ENCODE results near the gene RPS10. TPM values are rescaled to one million over a fixed set of nuclear protein-coding genes. Genes with fewer than 3 reads are reported as not detected.

The RPS10 gene
- total RNA-seq, 1 donor from 2014 or later, result 744 TPM

- ATAC-seq, result no peak
- intact Hi-C loops (cut with DNase I), result no loop called here
- no peak for DNase-seq (ENCODE audit: low spot score)
Measured at GRCh38 chr6:34457382-34457741, 31.5 kb upstream of the RPS10 start.

DNA sequence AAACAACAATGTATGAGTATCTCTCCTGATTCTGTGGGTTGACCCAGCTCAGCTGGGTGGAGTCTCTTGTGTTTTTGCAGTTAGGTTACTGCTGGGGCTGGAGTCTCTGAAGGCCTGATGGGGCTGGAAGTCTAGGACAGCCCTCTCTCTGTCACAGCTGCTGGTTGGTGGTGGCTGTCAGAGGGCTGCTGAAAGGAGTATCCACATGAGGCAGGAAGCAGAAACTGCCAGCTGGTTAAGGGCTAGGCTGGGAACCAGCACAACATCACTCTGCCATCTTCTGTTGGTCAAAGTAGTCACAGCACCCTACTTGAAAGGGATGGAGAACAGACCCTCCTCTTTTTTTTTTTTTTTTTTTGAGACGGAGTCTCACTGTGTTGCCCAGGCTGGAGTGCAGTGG lies 30.0 kb upstream of the RPS10 start:
- intact Hi-C loops (cut with DNase I), result no loop called here
- DNase-seq (ENCODE audit: low spot score) (no peak), ATAC-seq (no peak)

GRCh38 chr6:34451192-34451591 lies 25.3 kb upstream of the RPS10 start:
- intact Hi-C loops (cut with DNase I), result no loop called here
- ATAC-seq (no peak), DNase-seq (ENCODE audit: low spot score) (no peak)

- ATAC-seq, result no peak
- no peak for DNase-seq (ENCODE audit: low spot score)
- intact Hi-C loops (cut with DNase I), result no loop called here
Measured at GRCh38 chr6:34447910-34448309, 22.0 kb upstream of the RPS10 start.

- intact Hi-C loops (cut with DNase I), result no loop called here
- ATAC-seq, result no peak
Measured at GRCh38 chr6:34447386-34447785, 21.5 kb upstream of the RPS10 start.

GRCh38 chr6:34445313-34445860 lies 19.5 kb upstream of the RPS10 start:
- ATAC-seq (no peak), DNase-seq (ENCODE audit: low spot score) (no peak)
- intact Hi-C loops (cut with DNase I), result no loop called here

More at GRCh38 chr6:34447386-34447785, 21.5 kb upstream of the RPS10 start:
- no peak for DNase-seq (ENCODE audit: low spot score)

GRCh38 chr6:34441526-34441925 lies 15.7 kb upstream of the RPS10 start:
- DNase-seq (ENCODE audit: low spot score) (no peak), ATAC-seq (no peak)
- intact Hi-C loops (cut with DNase I), result no loop called here

DNA sequence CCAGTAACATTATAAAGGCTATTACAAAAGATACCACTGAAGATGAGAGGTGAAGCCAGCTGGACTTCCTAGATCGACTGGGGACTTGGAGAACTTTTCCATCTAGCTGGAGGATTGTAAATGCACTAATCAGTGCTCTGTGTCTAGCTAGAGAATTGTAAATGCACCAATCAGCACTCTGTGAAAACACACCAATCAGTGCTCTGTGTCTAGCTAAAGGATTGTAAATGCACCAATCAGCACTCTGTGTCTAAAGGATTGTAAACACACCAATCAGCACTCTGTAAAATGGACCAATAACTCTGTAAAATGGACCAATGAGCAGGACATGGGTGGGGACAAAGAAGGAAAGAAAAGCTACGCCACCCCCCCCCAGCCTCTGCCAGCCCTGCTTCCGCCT lies 13.6 kb upstream of the RPS10 start:
- intact Hi-C loops (cut with DNase I), result no loop called here
- DNase-seq (ENCODE audit: low spot score), result no peak
- ATAC-seq, result no peak

DNA sequence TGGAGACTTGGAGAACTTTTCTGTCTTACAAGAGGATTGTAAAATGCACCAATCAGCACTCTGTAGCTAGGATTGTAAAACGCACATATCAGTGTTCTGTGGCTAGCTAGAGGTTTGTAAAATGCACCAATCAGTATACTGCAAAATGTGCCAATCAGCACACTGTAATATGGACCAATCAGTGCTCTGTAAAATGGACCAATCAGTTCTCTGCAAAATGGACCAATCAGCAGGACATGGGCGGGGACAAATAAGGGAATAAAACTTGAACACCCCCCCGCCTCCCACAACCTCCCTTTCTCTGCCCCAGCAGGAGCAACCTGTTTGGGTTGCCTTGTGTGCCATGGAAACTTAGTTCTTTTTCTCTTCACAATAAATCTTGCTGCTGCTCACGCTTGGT lies 12.8 kb upstream of the RPS10 start:
- ATAC-seq (no peak), DNase-seq (ENCODE audit: low spot score) (no peak)
- intact Hi-C loops (cut with DNase I), result no loop called here

DNA sequence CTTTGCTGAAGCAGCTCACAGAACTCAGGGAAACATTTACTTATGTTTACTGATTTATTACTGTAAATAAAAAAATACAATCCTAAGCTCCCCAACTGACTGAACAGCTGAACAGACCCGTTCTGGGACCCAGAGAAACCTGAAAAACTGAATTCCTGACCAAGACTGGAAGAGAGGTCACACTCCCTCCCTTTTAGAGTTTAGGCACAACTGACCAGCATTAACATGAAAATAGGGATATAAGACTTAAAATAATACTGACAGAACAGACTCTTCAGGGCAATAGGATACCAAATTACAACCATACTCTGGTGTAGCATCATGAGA lies 11.7 kb upstream of the RPS10 start:
- ATAC-seq, result no peak
- intact Hi-C loops (cut with DNase I), result no loop called here

DNA sequence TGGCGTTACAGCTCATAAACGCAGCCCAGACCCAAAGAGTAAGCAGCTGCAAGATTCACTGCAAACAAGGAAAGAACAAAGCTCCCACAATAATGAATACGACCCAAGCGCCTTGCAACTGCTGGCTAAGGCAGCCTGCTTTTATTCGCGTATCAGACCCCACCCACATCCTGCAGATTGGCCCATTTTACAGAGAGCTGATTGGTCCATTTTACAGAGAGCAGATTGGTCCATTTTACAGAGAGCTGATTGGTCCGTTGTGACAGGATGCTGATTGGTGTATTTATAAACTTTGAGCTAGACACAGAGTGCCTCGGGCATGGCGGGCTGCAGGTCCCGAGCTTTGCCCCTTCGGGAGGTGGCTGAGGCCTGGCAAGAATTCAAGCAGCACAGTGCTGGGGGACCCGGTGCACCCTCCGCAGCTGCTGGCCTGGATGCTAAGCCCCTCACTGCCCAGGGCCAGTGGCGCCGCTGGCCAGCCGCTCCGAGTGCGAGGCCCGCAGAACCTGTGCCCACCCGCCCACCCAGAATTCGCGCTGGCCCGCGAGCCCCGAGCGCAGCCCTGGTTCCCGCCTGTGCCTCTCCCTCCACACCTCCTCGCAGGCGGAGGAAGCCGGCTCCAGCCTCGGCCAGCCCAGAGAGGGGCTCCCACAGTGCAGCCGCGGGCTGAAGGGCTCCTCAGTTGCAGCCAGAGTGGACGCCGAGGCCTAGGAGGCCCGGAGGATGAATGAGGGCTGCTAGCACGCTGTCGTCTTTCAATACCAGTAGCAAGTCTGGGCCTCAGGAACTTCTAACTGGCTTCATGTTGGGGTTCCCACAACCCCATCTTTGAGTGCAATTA lies 11.2 kb upstream of the RPS10 start:
- intact Hi-C loops (cut with DNase I), result no loop called here
- DNase-seq (ENCODE audit: low spot score) (no peak), ATAC-seq (no peak)

More for the DNA sequence above, 11.7 kb upstream of the RPS10 start:
- DNase-seq (ENCODE audit: low spot score), result no peak

DNA sequence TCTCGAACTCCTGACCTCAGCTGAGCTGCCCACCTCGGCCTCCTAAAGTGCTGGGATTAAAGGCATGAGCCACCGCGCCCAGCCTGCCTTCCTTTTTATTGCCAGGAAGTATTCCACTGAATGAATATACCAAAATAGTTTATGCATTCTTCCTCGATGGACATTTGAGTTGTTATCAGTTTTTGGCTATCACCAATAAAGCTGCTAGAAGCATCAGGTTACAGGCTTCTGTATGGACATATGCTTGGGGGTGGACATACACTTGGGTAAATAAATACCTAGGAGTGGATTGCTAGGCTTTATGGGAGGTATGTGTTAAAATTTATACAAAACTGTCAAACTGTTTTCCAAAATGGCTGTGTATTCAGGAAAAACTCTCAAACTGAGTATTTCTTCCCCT lies 10.0 kb upstream of the RPS10 start:
- DNase-seq (ENCODE audit: low spot score) (no peak), ATAC-seq (no peak)
- intact Hi-C loops (cut with DNase I), result no loop called here

DNA sequence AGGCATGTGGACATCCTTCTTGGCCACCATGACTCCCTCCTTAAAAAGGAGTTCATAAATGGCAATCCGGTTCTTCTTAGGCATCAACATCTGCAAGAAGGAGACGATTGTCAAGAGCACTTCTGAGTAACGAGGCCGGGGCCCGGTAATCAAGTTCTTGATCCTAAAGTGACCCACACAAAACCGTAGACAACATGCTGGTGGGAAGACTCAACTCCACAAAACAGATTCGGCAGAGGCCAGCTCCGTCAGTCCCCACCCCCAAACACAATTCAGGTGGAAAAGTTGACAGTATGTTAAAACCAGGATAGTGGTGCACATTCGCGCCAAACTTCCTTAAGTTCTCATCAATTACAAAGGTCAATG lies 754 bp downstream of the RPS10 start:
- ATAC-seq (no peak), DNase-seq (ENCODE audit: low spot score) (no peak)
- intact Hi-C loops (cut with DNase I), result no loop called here

DNA sequence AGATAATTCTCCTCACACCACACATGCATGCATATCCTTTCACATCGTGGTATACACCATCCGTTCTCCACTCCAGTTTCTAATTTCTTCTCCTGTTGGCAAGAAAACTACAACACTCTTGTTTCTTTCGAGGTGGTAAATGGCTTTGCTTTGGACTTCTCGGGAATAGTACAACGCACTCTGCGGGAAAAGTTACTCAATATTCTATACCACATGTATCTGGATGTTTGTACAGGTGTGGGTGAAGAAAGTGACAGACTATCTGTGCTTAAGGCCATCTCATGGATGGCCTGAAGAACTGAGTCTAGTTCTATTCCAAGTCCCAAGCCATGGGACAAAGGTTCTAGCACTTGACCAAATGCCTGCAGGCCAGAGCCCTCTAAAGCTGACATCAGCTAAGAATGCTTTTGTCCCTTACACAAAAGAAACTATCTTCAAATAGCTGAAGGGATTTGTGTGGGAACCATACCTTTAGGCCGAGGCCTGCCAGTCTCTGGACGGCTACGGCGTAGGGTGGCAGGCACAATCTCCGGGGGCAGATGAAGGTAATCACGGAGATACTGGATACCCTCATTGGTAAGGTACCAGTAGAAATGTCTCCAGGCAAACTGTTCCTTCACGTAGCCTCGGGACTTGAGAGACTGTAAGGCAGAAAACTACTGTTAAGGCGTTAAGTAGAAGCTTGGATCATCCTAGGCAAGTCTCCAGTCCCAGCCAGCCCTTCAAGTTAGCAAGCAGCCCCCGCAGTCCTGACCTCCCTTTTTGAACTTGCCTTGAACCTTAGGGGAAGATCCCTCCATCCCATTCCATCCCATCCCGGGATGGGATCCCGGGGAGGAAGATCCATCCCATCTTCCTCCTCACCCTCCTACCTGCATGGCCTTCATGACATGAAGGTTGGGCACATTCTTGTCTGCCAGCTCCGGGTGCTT lies 1.4 kb downstream of the RPS10 start:
- ATAC-seq, result no peak
- intact Hi-C loops (cut with DNase I), result no loop called here
- no peak for DNase-seq (ENCODE audit: low spot score)

- ATAC-seq (no peak), DNase-seq (ENCODE audit: low spot score) (no peak)
- intact Hi-C loops (cut with DNase I), result no loop called here
Measured at GRCh38 chr6:34423254-34423653, 2.6 kb downstream of the RPS10 start.

DNA sequence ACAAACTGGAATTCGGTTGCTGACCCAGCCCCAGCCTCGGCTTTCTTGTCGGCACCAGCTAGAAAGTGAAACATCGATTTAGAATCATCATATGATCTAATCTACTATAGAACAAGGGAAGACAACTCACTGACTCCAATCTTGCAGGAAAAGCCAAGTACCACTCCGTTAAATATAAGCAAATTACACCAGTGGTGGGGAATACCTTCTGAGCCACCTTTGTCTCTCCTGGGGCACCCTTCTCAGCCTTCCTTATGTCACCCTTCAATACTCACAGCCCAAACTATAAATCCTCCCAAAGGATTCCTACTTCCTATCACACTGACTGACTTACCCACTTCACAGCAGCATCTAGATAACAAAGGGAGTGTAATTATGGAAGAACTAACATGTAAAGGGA lies 7.5 kb downstream of the RPS10 start:
- DNase-seq (ENCODE audit: low spot score) (no peak), ATAC-seq (no peak)
- intact Hi-C loops (cut with DNase I), result no loop called here

DNA sequence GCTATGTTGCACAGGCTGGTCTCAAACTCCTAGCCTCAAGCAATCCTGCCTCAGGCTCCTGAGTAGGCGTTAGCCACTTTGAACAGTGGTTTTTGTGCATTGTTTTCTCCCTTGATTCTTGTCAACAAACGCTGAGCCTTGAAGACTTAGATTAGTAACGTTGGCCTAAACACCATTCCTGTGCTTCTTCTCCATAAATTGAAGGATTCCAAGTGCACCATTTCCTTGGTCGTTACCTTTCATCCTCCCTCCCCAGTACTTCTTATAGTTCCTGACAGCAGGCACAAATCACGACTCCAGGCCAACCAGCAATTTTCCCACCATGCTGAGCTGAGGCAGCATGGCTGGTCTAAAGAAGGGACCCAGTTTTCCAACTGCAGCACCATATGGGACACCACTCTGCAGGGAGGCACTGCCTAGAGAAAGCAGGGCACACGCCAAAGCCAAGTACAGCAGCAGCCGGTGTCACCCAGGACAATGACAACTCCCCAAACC lies 8.9 kb downstream of the RPS10 start:
- intact Hi-C loops (cut with DNase I), result no loop called here
- ATAC-seq (no peak), DNase-seq (ENCODE audit: low spot score) (no peak)

GRCh38 chr6:34414999-34415858 lies 10.6 kb downstream of the RPS10 start:
- DNase-seq (ENCODE audit: low spot score), result peak; percentile 72
- peak; percentile 95 for ATAC-seq
- intact Hi-C loops (cut with DNase I), result loop anchor here (2.0 kb wide), 1 partner anchor 166 kb away; the partner anchor contains the start of gene SMIM29

DNA sequence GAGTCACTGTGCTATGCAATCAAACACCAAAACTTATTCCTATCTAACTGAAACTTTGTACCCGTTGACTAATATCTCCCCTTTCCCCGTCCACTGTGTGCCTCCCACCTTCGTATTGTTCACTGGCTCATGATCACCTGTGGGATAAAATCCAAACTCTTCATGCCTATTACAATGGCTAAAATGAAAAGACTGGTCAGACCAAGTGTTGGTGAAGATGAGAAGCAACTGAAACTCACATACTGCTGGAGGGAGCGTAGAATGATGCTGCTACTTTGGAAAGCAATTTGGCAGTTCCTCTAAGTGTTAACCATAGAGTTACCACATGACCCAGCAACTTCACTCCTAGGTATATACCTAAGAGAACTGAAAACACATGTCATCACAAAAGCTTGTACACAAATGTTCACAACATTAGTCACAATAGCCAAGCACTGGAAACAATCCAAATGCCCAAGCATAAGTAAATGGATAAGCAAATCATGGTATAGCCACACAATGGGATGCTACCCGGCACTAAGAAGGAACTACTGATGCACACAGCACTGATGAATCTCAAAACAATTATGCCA lies 13.1 kb downstream of the RPS10 start:
- DNase-seq (ENCODE audit: low spot score) (no peak), ATAC-seq (no peak)
- intact Hi-C loops (cut with DNase I), result no loop called here
